Measurements from ENCODE around the gene SMYD3.

GRCh38 chr1:246534114-246534513 lies 27.0 kb upstream of the SMYD3 start:
- TF ChIP-seq CTCF (conservative IDR thresholded peaks at IDR 0.05; ENCODE audit: low read depth, low read length) (no peak), CEBPB (IDR thresholded peaks at IDR 0.05; ENCODE audit: low read depth, low read length) (no peak), BHLHE40 (IDR thresholded peaks at IDR 0.05; ENCODE audit: low read depth, low read length) (no peak), ELK1 (IDR thresholded peaks at IDR 0.05; ENCODE audit: borderline replicate concordance, low read depth, low read length) (no peak), RCOR1 (IDR thresholded peaks at IDR 0.05; ENCODE audit: insufficient replicate concordance, low read length) (no peak), USF2 (IDR thresholded peaks at IDR 0.05; ENCODE audit: low read depth, low read length) (no peak), POLR2A (IDR thresholded peaks at IDR 0.05; ENCODE audit: low read depth, low read length) (no peak), RAD21 (IDR thresholded peaks at IDR 0.05; ENCODE audit: low read length) (no peak), SMC3 (IDR thresholded peaks at IDR 0.05; ENCODE audit: low read depth, low read length) (no peak), CHD1 (IDR thresholded peaks at IDR 0.05; ENCODE audit: low read depth, low read length) (no peak), MXI1 (IDR thresholded peaks at IDR 0.05; ENCODE audit: borderline replicate concordance, low read depth, low read length) (no peak), FOS (IDR thresholded peaks at IDR 0.05; ENCODE audit: low read depth, low read length) (no peak)
